Measurements from ENCODE around the gene ANKRD63.
A peak's percentile ranks its signal among the peaks of the same experiment; 100 is the strongest.

Gene ANKRD63

GRCh38 chr15:40295877-40296560 is 13.2 kb upstream of the ANKRD63 start:
- DNase-seq (ENCODE audit: low spot score), result no peak

- no peak for DNase-seq (ENCODE audit: low spot score)
These were observed 12.4 kb upstream of the ANKRD63 start for GRCh38 chr15:40295297-40295696.

GRCh38 chr15:40293905-40294895 is 11.3 kb upstream of the ANKRD63 start:
- DNase-seq (ENCODE audit: low spot score), result no peak

GRCh38 chr15:40293006-40293405 is 10.1 kb upstream of the ANKRD63 start:
- no peak for DNase-seq (ENCODE audit: low spot score)

- no peak for DNase-seq (ENCODE audit: low spot score)
These were observed 9.4 kb upstream of the ANKRD63 start for GRCh38 chr15:40292246-40292645.

- DNase-seq (ENCODE audit: low spot score), result peak; percentile 56
These were observed 8.2 kb upstream of the ANKRD63 start for GRCh38 chr15:40290918-40291574.

GRCh38 chr15:40290545-40290917 is 7.7 kb upstream of the ANKRD63 start:
- no peak for DNase-seq (ENCODE audit: low spot score)

GRCh38 chr15:40289140-40289775 is 6.4 kb upstream of the ANKRD63 start:
- DNase-seq (ENCODE audit: low spot score), result peak; percentile 83

- no peak for DNase-seq (ENCODE audit: low spot score)
These were observed 5.1 kb upstream of the ANKRD63 start for GRCh38 chr15:40287968-40288367.

- DNase-seq (ENCODE audit: low spot score), result no peak
These were observed 4.6 kb upstream of the ANKRD63 start for GRCh38 chr15:40287505-40287904.

- no peak for DNase-seq (ENCODE audit: low spot score)
These were observed 3.9 kb upstream of the ANKRD63 start for GRCh38 chr15:40286794-40287193.

- no peak for DNase-seq (ENCODE audit: low spot score)
These were observed 3.2 kb upstream of the ANKRD63 start for GRCh38 chr15:40286061-40286532.

- DNase-seq (ENCODE audit: low spot score), result no peak
These were observed 2.7 kb upstream of the ANKRD63 start for GRCh38 chr15:40285554-40286011.

GRCh38 chr15:40285151-40285550 is 2.3 kb upstream of the ANKRD63 start:
- no peak for DNase-seq (ENCODE audit: low spot score)

- no peak for DNase-seq (ENCODE audit: low spot score)
These were observed 894 bp upstream of the ANKRD63 start for GRCh38 chr15:40283615-40284300.

- peak; percentile 31 for DNase-seq (ENCODE audit: low spot score)
These were observed 556 bp downstream of the ANKRD63 start for GRCh38 chr15:40282147-40282868.

GRCh38 chr15:40281801-40282146 is 1.1 kb downstream of the ANKRD63 start:
- no peak for DNase-seq (ENCODE audit: low spot score)

GRCh38 chr15:40281057-40281800 is 1.6 kb downstream of the ANKRD63 start:
- no peak for DNase-seq (ENCODE audit: low spot score)

- no peak for DNase-seq (ENCODE audit: low spot score)
These were observed 2.4 kb downstream of the ANKRD63 start for GRCh38 chr15:40280260-40281056.
